GM12878 (cell line): Measurements from ENCODE around the gene MPP7. TPM values are rescaled to one million over a fixed set of nuclear protein-coding genes. Genes with fewer than 3 reads are reported as not detected.

ENCODE experiments used
- ATAC-seq: fragments of 200-7000 bp; cut with Tn5 transposase; 3 replicates; pipeline ENCODE4 v1.9.1; 2020; ENCODE audit warnings: mild to moderate bottlenecking, moderate library complexity
- BruUV-seq: library from RNA; stranded (reverse); fragments of 400-500 nt; replicated peaks from 2 replicates; lab custom pipeline; 2021; lab: Mats Ljungman, UMichigan
- CTCF ChIA-PET: fragments of 300-600 bp; sonication (Branson Sonifier 250); formaldehyde crosslinking; extraction: SDS; loops from one replicate; lab custom pipeline; 2021; ENCODE audit warnings: inconsistent platforms; lab: Yijun Ruan, JAX
- POLR2A ChIA-PET: fragments of 350-600 bp; formaldehyde crosslinking; extraction: SDS; loops from one replicate; lab custom pipeline; 2021; ENCODE audit warnings: inconsistent platforms; lab: Charles Lee
- RAD21 ChIA-PET: fragments of 300-600 bp; sonication (Branson Sonifier 250); formaldehyde crosslinking; loops from one replicate; lab custom pipeline; 2023; ENCODE audit warnings: antibody characterized with exemption; ENCODE audit not compliant: unreplicated experiment; lab: Charles Lee
- SMC1A ChIA-PET: fragments of 300-600 bp; sonication (Branson Sonifier 250); formaldehyde crosslinking; loops from one replicate; lab custom pipeline; 2023; ENCODE audit not compliant: unreplicated experiment, uncharacterized antibody; lab: Charles Lee
- DNase-seq: peaks from one replicate; pipeline ENCODE4 v3.0.0-alpha.2; 2011; ENCODE audit warnings: low read depth, low spot score
- FAIRE-seq: peaks from 3 replicates; lab custom pipeline; 2011; peaks lifted over from hg19 to GRCh38; lab: Jason Lieb, UNC
- H2AFZ ChIP-seq: 2 replicates; pipeline ENCODE4 v1.6.0; 2011; ENCODE audit warnings: low read depth, low read length, control low read depth; ENCODE audit not compliant: control insufficient read depth
- H3K27ac ChIP-seq: 2 replicates; pipeline ENCODE4 v1.5.1; 2011; ENCODE audit warnings: control low read depth; ENCODE audit not compliant: control insufficient read depth, insufficient read depth
- H3K27me3 ChIP-seq, 2 experiments: replicated peaks in 1 of 2; 2 replicates each; pipeline versions ENCODE4 v1.6.0 to v1.6.1; 2011; ENCODE audit warnings: low read length in 1 of 2; ENCODE audit not compliant: control insufficient read depth in 2 of 2, insufficient read depth in 2 of 2
- H3K36me3 ChIP-seq, 2 experiments: 2 replicates each; pipeline ENCODE4 v1.5.1; 2011; ENCODE audit warnings: low read length in 1 of 2; ENCODE audit not compliant: control insufficient read depth in 2 of 2, insufficient read depth in 2 of 2
- H3K4me1 ChIP-seq: 2 replicates; pipeline ENCODE4 v1.6.1; 2011; ENCODE audit warnings: mild to moderate bottlenecking, low read length, moderate library complexity, mixed read lengths; ENCODE audit not compliant: control insufficient read depth, insufficient read depth
- H3K4me2 ChIP-seq: 2 replicates; pipeline ENCODE4 v1.6.0; 2011; ENCODE audit warnings: control low read depth; ENCODE audit not compliant: control insufficient read depth, insufficient read depth
- H3K4me3 ChIP-seq: fragments of 200-600 bp; sonication (generic); 2 replicates; pipeline ENCODE4 v1.5.1; 2016
- H3K79me2 ChIP-seq: 2 replicates; pipeline ENCODE4 v1.6.0; 2011; ENCODE audit warnings: low read length; ENCODE audit not compliant: control insufficient read depth, insufficient read depth
- H3K9ac ChIP-seq: 2 replicates; pipeline ENCODE4 v1.8.0; 2011; ENCODE audit warnings: low read length, control low read depth, mixed read lengths; ENCODE audit not compliant: control insufficient read depth, insufficient read depth
- H3K9me3 ChIP-seq: replicated peaks from 3 replicates; pipeline ENCODE4 v1.5.1; 2011; ENCODE audit warnings: mild to moderate bottlenecking, low read length; ENCODE audit not compliant: control insufficient read depth, insufficient read depth
- H4K20me1 ChIP-seq: 2 replicates; pipeline ENCODE4 v1.6.0; 2011; ENCODE audit not compliant: control insufficient read depth, insufficient read depth
- CEBPB ChIP-seq, 2 experiments: fragments of 150-350 bp in 1 of 2; IDR thresholded peaks; 2 replicates each; pipeline ENCODE4 v1.6.1; 2012 to 2014; ENCODE audit warnings: low read depth in 2 of 2, low read length in 2 of 2, borderline replicate concordance in 1 of 2, inconsistent platforms in 1 of 2
- HDAC2 ChIP-seq: fragments of 200-600 bp; sonication (generic); IDR thresholded peaks from 2 replicates; pipeline ENCODE4 v1.6.1; 2017
- HDAC6 ChIP-seq: fragments of 200-600 bp; sonication (generic); IDR thresholded peaks from one replicate; pipeline ENCODE4 v1.8.0; 2017; ENCODE audit warnings: antibody characterized with exemption; ENCODE audit not compliant: unreplicated experiment
- JUNB ChIP-seq: IDR thresholded peaks from 2 replicates; pipeline ENCODE4 v1.6.1; 2016; ENCODE audit warnings: antibody characterized with exemption, mild to moderate bottlenecking
- NFIC ChIP-seq: IDR thresholded peaks from 2 replicates; pipeline ENCODE4 v1.6.1; 2012; ENCODE audit warnings: low read depth, mild to moderate bottlenecking, inconsistent platforms, low read length, moderate library complexity
- SRF ChIP-seq, 2 experiments: IDR thresholded peaks; 2 replicates each; pipeline ENCODE4 v1.6.1; 2011; ENCODE audit warnings: low read depth in 2 of 2, low read length in 2 of 2, mild to moderate bottlenecking in 1 of 2, moderate library complexity in 1 of 2
- STAT3 ChIP-seq: IDR thresholded peaks from 2 replicates; pipeline ENCODE4 v1.6.1; 2011; ENCODE audit warnings: low read depth, low read length, improper control_type of control experiment
- USF1 ChIP-seq: IDR thresholded peaks from 2 replicates; pipeline ENCODE4 v1.6.1; 2011; ENCODE audit warnings: borderline replicate concordance, low read depth, mild to moderate bottlenecking, moderate library complexity, mixed read lengths, low read length; ENCODE audit not compliant: insufficient read depth; ENCODE audit errors: extremely low read length
- ZNF217 ChIP-seq: fragments of 450-650 bp; IDR thresholded peaks from 2 replicates; pipeline ENCODE4 v1.6.1; 2017; ENCODE audit warnings: antibody characterized with exemption, mild to moderate bottlenecking
- WGBS: methylation state at CpG from one replicate; pipeline ENCODE4 v1.1.6; 2016; ENCODE audit warnings: low lambda C conversion rate; ENCODE audit not compliant: insufficient replicate concordance, insufficient coverage; ENCODE audit errors: missing lambda C conversion rate; 5-methylcytosine and 5-hydroxymethylcytosine counted together
- in situ Hi-C: fragments of 300-500 bp; cut with MboI; formaldehyde crosslinking; loops from 9 replicates; pipeline ENCODE4 v1.14.3; 2018; ENCODE audit warnings: mixed read lengths
- intact Hi-C: fragments of 100-400 bp; cut with micrococcal nuclease; formaldehyde crosslinking; loops from one replicate; pipeline ENCODE4 v1.14.2; 2022; ENCODE audit not compliant: unreplicated experiment
- polyA plus RNA-seq, 11 experiments: library from polyadenylated mRNA; depleted of rRNA in 4 of 11; unstranded in 6 of 11; stranded (reverse) in 5 of 11; fragments of >200 nt; fragmentation: Nextera tagmentation in 4 of 11; fragmentation: Illumina TruSeq in 1 of 11; extraction: Ambion mirVana in 4 of 11; extraction: Trizol in 1 of 11; gene quantifications; 1 replicate in 1 of 11; 2 replicates in 10 of 11; pipeline versions ENCODE4 v1.2.1 to v1.2.3, GENCODE V29; 2011 to 2016; ENCODE audit warnings: inconsistent platforms in 2 of 11, missing spikeins in 2 of 11, low read depth in 1 of 11
- total RNA-seq, 4 experiments: library from RNA; depleted of rRNA in 3 of 4; stranded (reverse); fragments of >200 nt in 3 of 4; fragmentation: Illumina TruSeq in 1 of 4; extraction: Trizol in 1 of 4; gene quantifications; 2 replicates each; pipeline versions ENCODE4 v1.2.1 to v1.2.3, GENCODE V29; 2013 to 2021
- TF ChIP-seq, protein P1 (sequence below): fragments of 450-650 bp; IDR thresholded peaks from 2 replicates; pipeline ENCODE4 v1.6.1; 2014; ENCODE audit warnings: mild to moderate bottlenecking

MPP7 gene
- total and polyA plus RNA-seq, 10 of the 15 experiments (the other 5 are each of a cell fraction or from before 2014, with no cell fraction given), result 0.01 to 0.15 (median 0.05) TPM; not detected in 2

DNA sequence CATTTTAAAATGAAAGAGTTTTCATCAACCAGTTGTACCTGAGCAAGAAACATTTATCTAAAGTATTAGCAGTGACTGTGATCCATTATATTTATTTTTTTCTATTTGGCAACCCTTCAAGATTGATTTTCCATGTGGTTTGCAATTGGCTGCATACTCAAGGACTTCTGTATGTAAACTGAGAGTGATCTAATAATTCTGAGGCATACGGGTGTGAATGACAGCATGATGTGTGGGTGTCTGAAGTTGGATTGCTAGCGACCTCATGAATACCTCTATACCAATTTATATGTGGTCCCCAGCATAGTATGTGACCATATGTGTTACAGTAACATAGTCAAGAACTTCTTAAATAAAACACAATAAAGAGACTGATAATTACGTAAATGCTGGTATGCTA, 8.2 kb upstream of the MPP7 start:
- no peak overlapping the region for H3K4me3 ChIP-seq
- in situ Hi-C loops, result no loop called here
- no peaks in the 10 kb centered on the region for H4K20me1 ChIP-seq
- H3K36me3 ChIP-seq, result no peaks in the 10 kb centered on the region
- no peaks in the 10 kb centered on the region for H3K4me1 ChIP-seq
- SMC1A ChIA-PET, result interaction anchor here (1.3 to 2.1 kb wide), 2 partner anchors 7 to 16 kb away, joined by 3 to 7 read pairs; no protein-coding TSS in a partner anchor
- no peaks in the 10 kb centered on the region for H3K79me2 ChIP-seq
- BruUV-seq, result no TSS peak
- DNase-seq, result no peak
- CTCF ChIA-PET, result interaction anchor here (1.2 kb wide), 1 partner anchor 8 kb away, joined by 4 read pairs; the partner anchor contains the start of gene MPP7
- no peaks in the 10 kb centered on the region; the same call in 2 of the 3 replicates for H3K9me3 ChIP-seq
- H3K4me2 ChIP-seq, result no peak overlapping the region
- 11% methylated on average over 3 of the region's 3 CpGs for WGBS
- FAIRE-seq, result no peak
- POLR2A ChIA-PET, result no interaction called here
- TF ChIP-seq CEBPB (IDR thresholded peaks at IDR 0.05; ENCODE audit: borderline replicate concordance in 1 of 2, low read depth in 2 of 2, low read length in 2 of 2) (no peak), SRF (IDR thresholded peaks at IDR 0.05; ENCODE audit: low read depth in 2 of 2, low read length in 2 of 2) (no peak), HDAC6 (no peak), USF1 (no peak), JUNB (no peak), ZNF217 (no peak), STAT3 (no peak), HDAC2 (no peak), NFIC (no peak)
- TF ChIP-seq, protein P1, sequence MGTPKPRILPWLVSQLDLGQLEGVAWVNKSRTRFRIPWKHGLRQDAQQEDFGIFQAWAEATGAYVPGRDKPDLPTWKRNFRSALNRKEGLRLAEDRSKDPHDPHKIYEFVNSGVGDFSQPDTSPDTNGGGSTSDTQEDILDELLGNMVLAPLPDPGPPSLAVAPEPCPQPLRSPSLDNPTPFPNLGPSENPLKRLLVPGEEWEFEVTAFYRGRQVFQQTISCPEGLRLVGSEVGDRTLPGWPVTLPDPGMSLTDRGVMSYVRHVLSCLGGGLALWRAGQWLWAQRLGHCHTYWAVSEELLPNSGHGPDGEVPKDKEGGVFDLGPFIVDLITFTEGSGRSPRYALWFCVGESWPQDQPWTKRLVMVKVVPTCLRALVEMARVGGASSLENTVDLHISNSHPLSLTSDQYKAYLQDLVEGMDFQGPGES, result no peak
- intact Hi-C loops, result no loop called here
- no peak overlapping the region for H3K27ac ChIP-seq
- RAD21 ChIA-PET, result interaction anchor here (0.9 kb wide), 1 partner anchor 8 kb away, joined by 3 read pairs; the partner anchor contains the start of gene MPP7
- H3K27me3 ChIP-seq, result peaks cover 0 to 2% of the 10 kb centered on the region in 2 experiments; a peak in 1 of 4 replicates
- ATAC-seq, result no peak
- no peak overlapping the region for H3K9ac ChIP-seq
- H2AFZ ChIP-seq, result no peak overlapping the region
